Caco-2 (cell line): ENCODE data around the gene DLG4. TPM values are rescaled to one million over a fixed set of nuclear protein-coding genes. Genes with fewer than 3 reads are reported as not detected.

ENCODE experiments used
- BruUV-seq: library from RNA; stranded (reverse); fragments of 400-500 nt; replicated peaks from 2 replicates; lab custom pipeline; 2021; lab: Mats Ljungman, UMichigan
- CTCF ChIA-PET: fragments of 300-600 bp; sonication (Branson Sonifier 250); formaldehyde crosslinking; loops from one replicate; lab custom pipeline; 2022; ENCODE audit warnings: antibody characterized with exemption; lab: Charles Lee
- POLR2A ChIA-PET: fragments of 300-600 bp; sonication (Branson Sonifier 250); formaldehyde crosslinking; loops from one replicate; lab custom pipeline; 2022; ENCODE audit warnings: antibody characterized with exemption; lab: Charles Lee
- DNase-seq, 2 experiments: peaks; one replicate each; pipeline versions ENCODE4 v3.0.0 to v3.0.0-alpha.2; 2020 to 2022
- H3K27me3 ChIP-seq: replicated peaks from 2 replicates; pipeline ENCODE4 v1.6.0; 2011; ENCODE audit warnings: low read length; ENCODE audit not compliant: control insufficient read depth, insufficient read depth
- H3K36me3 ChIP-seq: 2 replicates; pipeline ENCODE4 v1.5.1; 2011; ENCODE audit warnings: low read length; ENCODE audit not compliant: control insufficient read depth, insufficient read depth
- H3K4me1 ChIP-seq: fragments of 250-450 bp; sonication (Bioruptor Pico); 2 replicates; pipeline ENCODE4 v1.5.1; 2020; ENCODE audit warnings: mild to moderate bottlenecking
- H3K4me3 ChIP-seq: 2 replicates; pipeline ENCODE4 v1.5.1; 2011; ENCODE audit warnings: low read depth, mild to moderate bottlenecking, control low read depth, low read length
- H3K9me3 ChIP-seq: fragments of 250-450 bp; sonication (Bioruptor Pico); 2 replicates; pipeline ENCODE4 v1.5.1; 2020; ENCODE audit warnings: mild to moderate bottlenecking, moderate library complexity
- H3K27ac Mint-ChIP-seq: one replicate; pipeline ENCODE4 v1.8.0; 2022; ENCODE audit warnings: mixed read lengths; ENCODE audit not compliant: unreplicated experiment
- H3K27me3 Mint-ChIP-seq: one replicate; pipeline ENCODE4 v1.8.0; 2022; ENCODE audit warnings: mixed read lengths; ENCODE audit not compliant: insufficient read depth, unreplicated experiment
- H3K36me3 Mint-ChIP-seq: one replicate; pipeline ENCODE4 v1.8.0; 2022; ENCODE audit warnings: mild to moderate bottlenecking, mixed read lengths; ENCODE audit not compliant: insufficient read depth, unreplicated experiment
- H3K4me1 Mint-ChIP-seq: one replicate; pipeline ENCODE4 v1.8.0; 2022; ENCODE audit warnings: low read depth, mixed read lengths; ENCODE audit not compliant: unreplicated experiment
- H3K4me3 Mint-ChIP-seq: one replicate; pipeline ENCODE4 v1.8.0; 2022; ENCODE audit warnings: mild to moderate bottlenecking, moderate library complexity, mixed read lengths; ENCODE audit not compliant: unreplicated experiment
- H3K9me3 Mint-ChIP-seq: one replicate; pipeline ENCODE4 v1.8.0; 2022; ENCODE audit warnings: mixed read lengths; ENCODE audit not compliant: unreplicated experiment
- CTCF ChIP-seq, 2 experiments: fragments of 200-600 bp in 1 of 2; IDR thresholded peaks; 1 replicate in 1 of 2; 2 replicates in 1 of 2; pipeline versions ENCODE4 v1.5.1 to v1.8.0; 2011 to 2022; ENCODE audit warnings: antibody characterized with exemption in 1 of 2, control low read depth in 1 of 2, inconsistent platforms in 1 of 2, low read depth in 1 of 2, low read length in 1 of 2, mild to moderate bottlenecking in 1 of 2, moderate library complexity in 1 of 2; ENCODE audit not compliant: insufficient read depth in 1 of 2, severe bottlenecking in 1 of 2, unreplicated experiment in 1 of 2
- intact Hi-C: fragments of 100-400 bp; cut with micrococcal nuclease; formaldehyde crosslinking; loops from one replicate; pipeline ENCODE4 v1.10.0; 2022; ENCODE audit not compliant: unreplicated experiment
- total RNA-seq: library from RNA; stranded (reverse); gene quantifications from 2 replicates; pipeline ENCODE4 v1.2.3, GENCODE V29; 2022

DLG4 gene
- total RNA-seq, 1 experiment from 2014 or later: 0.98 TPM

GRCh38 chr17:7242717-7243452 lies 23.2 kb upstream of the DLG4 start:
- TF ChIP-seq CTCF (IDR thresholded peaks at IDR 0.05; ENCODE audit: insufficient read depth in 1 of 2, low read depth in 1 of 2, low read length in 1 of 2, severe bottlenecking in 1 of 2, unreplicated experiment in 1 of 2): peak in 1 of 2 experiments; percentile 17
- no peaks in the 10 kb centered on the region for H3K27me3 ChIP-seq
- peaks cover 6% of the 10 kb centered on the region; the same call in 1 of the 2 replicates for H3K4me1 ChIP-seq
- no peaks in the 10 kb centered on the region for H3K9me3 ChIP-seq
- CTCF ChIA-PET: interaction anchor here (0.8 to 1.3 kb wide), 2 partner anchors 22 to 29 kb away, joined by 3 to 5 read pairs; no protein-coding TSS in a partner anchor
- BruUV-seq: no TSS peak
- peak; percentile 89 to 92 for DNase-seq
- no peaks in the 10 kb centered on the region for H3K36me3 ChIP-seq
- H3K9me3 Mint-ChIP-seq: no peaks in the 10 kb centered on the region
- POLR2A ChIA-PET: interaction anchor here (0.6 kb wide), 1 partner anchor 9 kb away, joined by 3 read pairs; the partner anchor contains the start of genes CTDNEP1 and ELP5
- H3K4me3 Mint-ChIP-seq: peak overlapping the region; percentile 94
- H3K27me3 Mint-ChIP-seq: peaks cover 3% of the 10 kb centered on the region
- H3K4me1 Mint-ChIP-seq: peaks cover 14% of the 10 kb centered on the region
- intact Hi-C loops: no loop called here
- peaks cover 57% of the 10 kb centered on the region for H3K36me3 Mint-ChIP-seq
- H3K4me3 ChIP-seq: peak overlapping the region; percentile 84
- H3K27ac Mint-ChIP-seq: peak overlapping the region; percentile 96

DNA sequence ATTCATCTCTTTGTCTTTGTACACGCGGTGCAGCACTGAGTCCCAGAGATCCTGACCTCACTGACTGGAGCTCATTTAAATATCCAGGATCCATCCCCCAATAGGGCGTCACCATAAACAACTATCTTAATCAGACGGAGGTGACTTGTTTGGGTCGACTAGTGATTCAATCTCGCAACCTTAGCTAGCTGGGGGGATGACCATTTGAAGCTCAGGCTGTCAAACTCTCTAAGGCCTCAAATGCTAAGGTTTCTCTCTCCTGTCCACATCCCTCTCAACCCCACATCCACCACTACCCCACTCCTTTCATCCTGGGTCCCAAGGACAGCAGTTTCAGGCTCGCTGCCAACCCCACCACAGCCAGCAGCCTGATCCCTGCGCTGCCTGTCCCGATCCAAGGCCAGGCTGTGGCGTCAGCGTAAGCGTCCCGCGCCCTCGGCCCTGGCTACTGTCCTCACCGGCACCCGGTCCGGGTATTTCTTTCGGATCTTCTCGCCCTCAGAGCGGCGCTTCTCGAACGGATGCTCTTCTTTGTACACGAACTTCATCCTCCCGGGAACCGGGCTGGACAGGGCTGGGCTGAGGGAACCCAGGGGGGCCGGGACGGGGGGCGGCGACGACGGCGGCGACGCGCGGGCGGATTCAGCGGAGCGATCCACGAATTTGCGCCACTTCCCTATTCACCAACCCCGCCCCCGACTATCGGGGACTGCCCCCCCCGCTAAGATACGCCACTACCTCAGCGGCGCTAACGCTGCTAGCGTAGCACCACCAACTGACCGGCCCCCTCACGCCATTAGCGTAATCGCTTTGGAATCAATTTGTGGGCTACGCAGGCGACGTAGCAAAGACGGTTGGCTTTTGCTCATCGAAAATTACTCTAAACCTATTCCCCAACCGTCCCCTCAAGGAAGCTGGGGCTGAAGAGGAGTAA lies 22.4 kb upstream of the DLG4 start, which contains the start of gene GABARAP:
GABARAP (minus strand) TSS at position 667 of the 934 bp plus-strand sequence; CDS start at position 548, 119 bp downstream.
- CTCF ChIA-PET: interaction anchor here (0.8 to 1.3 kb wide), 3 partner anchors 10 to 28 kb away, joined by 3 to 5 read pairs (median 3); partner anchors contain the start of genes CTDNEP1 and ELP5
- no peaks in the 10 kb centered on the region for H3K36me3 ChIP-seq
- no peak for TF ChIP-seq CTCF (IDR thresholded peaks at IDR 0.05; ENCODE audit: insufficient read depth in 1 of 2, low read depth in 1 of 2, low read length in 1 of 2, severe bottlenecking in 1 of 2, unreplicated experiment in 1 of 2)
- POLR2A ChIA-PET: interaction anchor here (0.6 to 1.0 kb wide), 2 partner anchors 10 to 14 kb away, joined by 3 read pairs; partner anchors contain the start of genes CTDNEP1 and ELP5
- H3K9me3 ChIP-seq: no peaks in the 10 kb centered on the region
- intact Hi-C loops: no loop called here
- H3K27me3 Mint-ChIP-seq: peaks cover 3% of the 10 kb centered on the region
- H3K4me3 Mint-ChIP-seq: peak within 1 kb of the TSS; percentile 94
- H3K27me3 ChIP-seq: no peaks in the 10 kb centered on the region
- peak within 1 kb of the TSS; percentile 96 for H3K27ac Mint-ChIP-seq
- no peaks in the 10 kb centered on the region for H3K9me3 Mint-ChIP-seq
- peak; percentile 78 to 79 for DNase-seq
- peaks cover 62% of the 10 kb centered on the region for H3K36me3 Mint-ChIP-seq
- peak within 1 kb of the TSS; percentile 84 for H3K4me3 ChIP-seq
- peaks cover 6% of the 10 kb centered on the region; the same call in 1 of the 2 replicates for H3K4me1 ChIP-seq
- H3K4me1 Mint-ChIP-seq: peaks cover 17% of the 10 kb centered on the region
- BruUV-seq: no TSS peak
